HepG2 (cell line): ENCODE data around the gene MAD2L2. TPM values are rescaled to one million over a fixed set of nuclear protein-coding genes. Genes with fewer than 3 reads are reported as not detected.

ENCODE experiments used
- ADNP ChIP-seq: sonication (generic); formaldehyde crosslinking; IDR thresholded peaks from 2 replicates; pipeline ENCODE4 v1.4.0; 2020; ENCODE audit warnings: missing genetic modification reagents
- FOSL2 ChIP-seq: sonication (generic); formaldehyde crosslinking; IDR thresholded peaks from 2 replicates; pipeline ENCODE4 v1.4.0; 2020; ENCODE audit warnings: missing genetic modification reagents
- GLI4 ChIP-seq: sonication (generic); formaldehyde crosslinking; IDR thresholded peaks from 2 replicates; pipeline ENCODE4 v1.5.1; 2020; ENCODE audit warnings: missing genetic modification reagents, mild to moderate bottlenecking, moderate library complexity, borderline replicate concordance
- HDAC6 ChIP-seq: fragments of 200-600 bp; sonication (generic); IDR thresholded peaks from 2 replicates; pipeline ENCODE4 v1.7.0; 2017; ENCODE audit warnings: mild to moderate bottlenecking, antibody characterized with exemption, low read length, low read depth
- IKZF1 ChIP-seq: fragments of 450-650 bp; IDR thresholded peaks from 2 replicates; pipeline ENCODE4 v1.7.1; 2016
- IKZF4 ChIP-seq: sonication (generic); formaldehyde crosslinking; IDR thresholded peaks from 2 replicates; pipeline ENCODE4 v1.5.1; 2020; ENCODE audit warnings: borderline replicate concordance, mild to moderate bottlenecking, low read depth, missing genetic modification reagents; ENCODE audit errors: not compliant biosample characterization
- PHB2 ChIP-seq: fragments of 450-650 bp; IDR thresholded peaks from 2 replicates; pipeline ENCODE4 v1.6.1; 2018; ENCODE audit not compliant: partially characterized antibody
- RBFOX2 ChIP-seq: fragments of 200-400 bp; formaldehyde crosslinking; IDR thresholded peaks from 2 replicates; pipeline ENCODE4 v1.6.1; 2017; ENCODE audit warnings: low read depth, mild to moderate bottlenecking, low read length
- SAP130 ChIP-seq: IDR thresholded peaks from 2 replicates; pipeline ENCODE4 v1.6.1; 2016; ENCODE audit warnings: low read depth
- TBP ChIP-seq: sonication (generic); formaldehyde crosslinking; IDR thresholded peaks from 2 replicates; pipeline ENCODE4 v1.5.0; 2020; ENCODE audit warnings: missing genetic modification reagents
- polyA plus RNA-seq, 8 experiments: library from polyadenylated mRNA; depleted of rRNA in 3 of 8; stranded (reverse) in 7 of 8; unstranded in 1 of 8; fragments of >200 nt; fragmentation: Illumina TruSeq in 4 of 8; extraction: Trizol in 4 of 8; gene quantifications; 2 replicates each; pipeline versions ENCODE4 v1.2.1 to v1.2.3, GENCODE V29; 2011 to 2016; ENCODE audit warnings: low read depth in 4 of 8, missing spikeins in 1 of 8, mixed read lengths in 1 of 8; ENCODE audit not compliant: insufficient read depth in 1 of 8
- total RNA-seq, 5 experiments: library from RNA; depleted of rRNA; stranded (reverse); fragments of >200 nt; fragmentation: Illumina TruSeq; extraction: Trizol; gene quantifications; 2 replicates each; pipeline ENCODE4 v1.2.3, GENCODE V29; 2016; ENCODE audit warnings: low read depth in 1 of 5
- TF ChIP-seq, protein P1 (sequence below): sonication (generic); formaldehyde crosslinking; IDR thresholded peaks from 2 replicates; pipeline ENCODE4 v1.4.0; 2020; ENCODE audit warnings: missing genetic modification reagents, mild to moderate bottlenecking, borderline replicate concordance
- TF ChIP-seq, protein P2 (sequence below): sonication (generic); formaldehyde crosslinking; IDR thresholded peaks from 2 replicates; pipeline ENCODE4 v1.4.0; 2020; ENCODE audit warnings: mild to moderate bottlenecking, missing genetic modification reagents
- TF ChIP-seq, protein P3 (sequence below): sonication (generic); formaldehyde crosslinking; IDR thresholded peaks from 2 replicates; pipeline ENCODE4 v1.9.0; 2021; ENCODE audit warnings: missing genetic modification reagents, mild to moderate bottlenecking, borderline replicate concordance
- TF ChIP-seq, protein P4 (sequence below): sonication (generic); formaldehyde crosslinking; IDR thresholded peaks from 2 replicates; pipeline ENCODE4 v1.5.0; 2020; ENCODE audit warnings: missing genetic modification reagents
- TF ChIP-seq, protein P5 (sequence below): sonication (generic); formaldehyde crosslinking; IDR thresholded peaks from 2 replicates; pipeline ENCODE4 v1.5.0; 2020; ENCODE audit warnings: mild to moderate bottlenecking, missing genetic modification reagents, moderate library complexity

MAD2L2 gene
- total and polyA plus RNA-seq, 2 of the 13 experiments (the other 11 are each of a cell fraction or from before 2014, with no cell fraction given) = 51.8 to 53.8 TPM

DNA sequence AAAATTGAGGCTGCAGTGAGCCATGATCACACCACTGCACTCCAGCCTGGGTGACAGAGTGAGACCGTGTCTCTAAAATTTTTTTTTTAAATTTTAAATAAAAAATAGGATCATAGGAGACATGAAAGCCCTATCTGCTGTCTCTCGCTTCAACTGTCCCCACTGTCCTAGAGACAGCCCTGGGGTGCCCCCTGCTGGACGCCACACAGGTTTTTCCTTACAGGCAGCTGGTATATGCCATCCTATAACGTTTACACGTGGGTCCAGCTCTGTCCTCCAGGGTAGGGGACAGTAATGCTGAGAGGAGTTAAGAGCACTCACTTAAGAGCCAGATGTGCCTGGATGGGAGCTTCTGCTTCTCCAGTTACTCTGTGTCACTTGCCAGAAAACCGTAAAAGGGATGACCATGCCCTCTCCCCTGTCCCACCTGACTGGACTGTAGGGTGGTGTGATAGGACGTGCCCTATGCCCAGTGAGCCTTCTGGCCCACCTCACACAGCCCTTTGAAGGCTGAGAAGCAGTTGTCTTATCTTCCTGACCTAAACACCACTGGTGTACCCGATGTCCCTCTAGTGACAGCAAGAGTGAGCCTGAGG lies 35.2 kb downstream of the MAD2L2 start (continued):
- TF ChIP-seq, protein P1, sequence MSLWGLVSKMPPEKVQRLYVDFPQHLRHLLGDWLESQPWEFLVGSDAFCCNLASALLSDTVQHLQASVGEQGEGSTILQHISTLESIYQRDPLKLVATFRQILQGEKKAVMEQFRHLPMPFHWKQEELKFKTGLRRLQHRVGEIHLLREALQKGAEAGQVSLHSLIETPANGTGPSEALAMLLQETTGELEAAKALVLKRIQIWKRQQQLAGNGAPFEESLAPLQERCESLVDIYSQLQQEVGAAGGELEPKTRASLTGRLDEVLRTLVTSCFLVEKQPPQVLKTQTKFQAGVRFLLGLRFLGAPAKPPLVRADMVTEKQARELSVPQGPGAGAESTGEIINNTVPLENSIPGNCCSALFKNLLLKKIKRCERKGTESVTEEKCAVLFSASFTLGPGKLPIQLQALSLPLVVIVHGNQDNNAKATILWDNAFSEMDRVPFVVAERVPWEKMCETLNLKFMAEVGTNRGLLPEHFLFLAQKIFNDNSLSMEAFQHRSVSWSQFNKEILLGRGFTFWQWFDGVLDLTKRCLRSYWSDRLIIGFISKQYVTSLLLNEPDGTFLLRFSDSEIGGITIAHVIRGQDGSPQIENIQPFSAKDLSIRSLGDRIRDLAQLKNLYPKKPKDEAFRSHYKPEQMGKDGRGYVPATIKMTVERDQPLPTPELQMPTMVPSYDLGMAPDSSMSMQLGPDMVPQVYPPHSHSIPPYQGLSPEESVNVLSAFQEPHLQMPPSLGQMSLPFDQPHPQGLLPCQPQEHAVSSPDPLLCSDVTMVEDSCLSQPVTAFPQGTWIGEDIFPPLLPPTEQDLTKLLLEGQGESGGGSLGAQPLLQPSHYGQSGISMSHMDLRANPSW (CRISPR knock-in tag) = no peak
- TF ChIP-seq IKZF4 (CRISPR knock-in tag) (no peak), TBP (CRISPR knock-in tag) (no peak), SAP130 (CRISPR knock-in tag) (no peak), FOSL2 (CRISPR knock-in tag) (no peak), HDAC6 (no peak), RBFOX2 (0 out of 2 replicates have a peak, but pooled peaks have one; percentile 36), PHB2 (no peak), GLI4 (CRISPR knock-in tag) (no peak), ADNP (CRISPR knock-in tag) (no peak), IKZF1 (no peak)
- TF ChIP-seq, protein P2, sequence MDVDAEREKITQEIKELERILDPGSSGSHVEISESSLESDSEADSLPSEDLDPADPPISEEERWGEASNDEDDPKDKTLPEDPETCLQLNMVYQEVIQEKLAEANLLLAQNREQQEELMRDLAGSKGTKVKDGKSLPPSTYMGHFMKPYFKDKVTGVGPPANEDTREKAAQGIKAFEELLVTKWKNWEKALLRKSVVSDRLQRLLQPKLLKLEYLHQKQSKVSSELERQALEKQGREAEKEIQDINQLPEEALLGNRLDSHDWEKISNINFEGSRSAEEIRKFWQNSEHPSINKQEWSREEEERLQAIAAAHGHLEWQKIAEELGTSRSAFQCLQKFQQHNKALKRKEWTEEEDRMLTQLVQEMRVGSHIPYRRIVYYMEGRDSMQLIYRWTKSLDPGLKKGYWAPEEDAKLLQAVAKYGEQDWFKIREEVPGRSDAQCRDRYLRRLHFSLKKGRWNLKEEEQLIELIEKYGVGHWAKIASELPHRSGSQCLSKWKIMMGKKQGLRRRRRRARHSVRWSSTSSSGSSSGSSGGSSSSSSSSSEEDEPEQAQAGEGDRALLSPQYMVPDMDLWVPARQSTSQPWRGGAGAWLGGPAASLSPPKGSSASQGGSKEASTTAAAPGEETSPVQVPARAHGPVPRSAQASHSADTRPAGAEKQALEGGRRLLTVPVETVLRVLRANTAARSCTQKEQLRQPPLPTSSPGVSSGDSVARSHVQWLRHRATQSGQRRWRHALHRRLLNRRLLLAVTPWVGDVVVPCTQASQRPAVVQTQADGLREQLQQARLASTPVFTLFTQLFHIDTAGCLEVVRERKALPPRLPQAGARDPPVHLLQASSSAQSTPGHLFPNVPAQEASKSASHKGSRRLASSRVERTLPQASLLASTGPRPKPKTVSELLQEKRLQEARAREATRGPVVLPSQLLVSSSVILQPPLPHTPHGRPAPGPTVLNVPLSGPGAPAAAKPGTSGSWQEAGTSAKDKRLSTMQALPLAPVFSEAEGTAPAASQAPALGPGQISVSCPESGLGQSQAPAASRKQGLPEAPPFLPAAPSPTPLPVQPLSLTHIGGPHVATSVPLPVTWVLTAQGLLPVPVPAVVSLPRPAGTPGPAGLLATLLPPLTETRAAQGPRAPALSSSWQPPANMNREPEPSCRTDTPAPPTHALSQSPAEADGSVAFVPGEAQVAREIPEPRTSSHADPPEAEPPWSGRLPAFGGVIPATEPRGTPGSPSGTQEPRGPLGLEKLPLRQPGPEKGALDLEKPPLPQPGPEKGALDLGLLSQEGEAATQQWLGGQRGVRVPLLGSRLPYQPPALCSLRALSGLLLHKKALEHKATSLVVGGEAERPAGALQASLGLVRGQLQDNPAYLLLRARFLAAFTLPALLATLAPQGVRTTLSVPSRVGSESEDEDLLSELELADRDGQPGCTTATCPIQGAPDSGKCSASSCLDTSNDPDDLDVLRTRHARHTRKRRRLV (CRISPR knock-in tag) = no peak
- TF ChIP-seq, protein P3, sequence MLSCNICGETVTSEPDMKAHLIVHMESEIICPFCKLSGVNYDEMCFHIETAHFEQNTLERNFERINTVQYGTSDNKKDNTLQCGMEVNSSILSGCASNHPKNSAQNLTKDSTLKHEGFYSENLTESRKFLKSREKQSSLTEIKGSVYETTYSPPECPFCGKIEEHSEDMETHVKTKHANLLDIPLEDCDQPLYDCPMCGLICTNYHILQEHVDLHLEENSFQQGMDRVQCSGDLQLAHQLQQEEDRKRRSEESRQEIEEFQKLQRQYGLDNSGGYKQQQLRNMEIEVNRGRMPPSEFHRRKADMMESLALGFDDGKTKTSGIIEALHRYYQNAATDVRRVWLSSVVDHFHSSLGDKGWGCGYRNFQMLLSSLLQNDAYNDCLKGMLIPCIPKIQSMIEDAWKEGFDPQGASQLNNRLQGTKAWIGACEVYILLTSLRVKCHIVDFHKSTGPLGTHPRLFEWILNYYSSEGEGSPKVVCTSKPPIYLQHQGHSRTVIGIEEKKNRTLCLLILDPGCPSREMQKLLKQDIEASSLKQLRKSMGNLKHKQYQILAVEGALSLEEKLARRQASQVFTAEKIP = no peak
- TF ChIP-seq, protein P4, sequence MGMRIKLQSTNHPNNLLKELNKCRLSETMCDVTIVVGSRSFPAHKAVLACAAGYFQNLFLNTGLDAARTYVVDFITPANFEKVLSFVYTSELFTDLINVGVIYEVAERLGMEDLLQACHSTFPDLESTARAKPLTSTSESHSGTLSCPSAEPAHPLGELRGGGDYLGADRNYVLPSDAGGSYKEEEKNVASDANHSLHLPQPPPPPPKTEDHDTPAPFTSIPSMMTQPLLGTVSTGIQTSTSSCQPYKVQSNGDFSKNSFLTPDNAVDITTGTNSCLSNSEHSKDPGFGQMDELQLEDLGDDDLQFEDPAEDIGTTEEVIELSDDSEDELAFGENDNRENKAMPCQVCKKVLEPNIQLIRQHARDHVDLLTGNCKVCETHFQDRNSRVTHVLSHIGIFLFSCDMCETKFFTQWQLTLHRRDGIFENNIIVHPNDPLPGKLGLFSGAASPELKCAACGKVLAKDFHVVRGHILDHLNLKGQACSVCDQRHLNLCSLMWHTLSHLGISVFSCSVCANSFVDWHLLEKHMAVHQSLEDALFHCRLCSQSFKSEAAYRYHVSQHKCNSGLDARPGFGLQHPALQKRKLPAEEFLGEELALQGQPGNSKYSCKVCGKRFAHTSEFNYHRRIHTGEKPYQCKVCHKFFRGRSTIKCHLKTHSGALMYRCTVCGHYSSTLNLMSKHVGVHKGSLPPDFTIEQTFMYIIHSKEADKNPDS (CRISPR knock-in tag) = no peak
- TF ChIP-seq, protein P5, sequence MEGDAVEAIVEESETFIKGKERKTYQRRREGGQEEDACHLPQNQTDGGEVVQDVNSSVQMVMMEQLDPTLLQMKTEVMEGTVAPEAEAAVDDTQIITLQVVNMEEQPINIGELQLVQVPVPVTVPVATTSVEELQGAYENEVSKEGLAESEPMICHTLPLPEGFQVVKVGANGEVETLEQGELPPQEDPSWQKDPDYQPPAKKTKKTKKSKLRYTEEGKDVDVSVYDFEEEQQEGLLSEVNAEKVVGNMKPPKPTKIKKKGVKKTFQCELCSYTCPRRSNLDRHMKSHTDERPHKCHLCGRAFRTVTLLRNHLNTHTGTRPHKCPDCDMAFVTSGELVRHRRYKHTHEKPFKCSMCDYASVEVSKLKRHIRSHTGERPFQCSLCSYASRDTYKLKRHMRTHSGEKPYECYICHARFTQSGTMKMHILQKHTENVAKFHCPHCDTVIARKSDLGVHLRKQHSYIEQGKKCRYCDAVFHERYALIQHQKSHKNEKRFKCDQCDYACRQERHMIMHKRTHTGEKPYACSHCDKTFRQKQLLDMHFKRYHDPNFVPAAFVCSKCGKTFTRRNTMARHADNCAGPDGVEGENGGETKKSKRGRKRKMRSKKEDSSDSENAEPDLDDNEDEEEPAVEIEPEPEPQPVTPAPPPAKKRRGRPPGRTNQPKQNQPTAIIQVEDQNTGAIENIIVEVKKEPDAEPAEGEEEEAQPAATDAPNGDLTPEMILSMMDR (CRISPR knock-in tag) = peak; percentile 77
